ENCODE measurements around the gene TRIO. TPM values are rescaled to one million over a fixed set of nuclear protein-coding genes. Genes with fewer than 3 reads are reported as not detected.

Gene TRIO
- total and polyA plus RNA-seq, 10 of the 15 experiments (the other 5 are each of a cell fraction or from before 2014, with no cell fraction given) = 5.1 to 96.4 (median 44.6) TPM

DNA sequence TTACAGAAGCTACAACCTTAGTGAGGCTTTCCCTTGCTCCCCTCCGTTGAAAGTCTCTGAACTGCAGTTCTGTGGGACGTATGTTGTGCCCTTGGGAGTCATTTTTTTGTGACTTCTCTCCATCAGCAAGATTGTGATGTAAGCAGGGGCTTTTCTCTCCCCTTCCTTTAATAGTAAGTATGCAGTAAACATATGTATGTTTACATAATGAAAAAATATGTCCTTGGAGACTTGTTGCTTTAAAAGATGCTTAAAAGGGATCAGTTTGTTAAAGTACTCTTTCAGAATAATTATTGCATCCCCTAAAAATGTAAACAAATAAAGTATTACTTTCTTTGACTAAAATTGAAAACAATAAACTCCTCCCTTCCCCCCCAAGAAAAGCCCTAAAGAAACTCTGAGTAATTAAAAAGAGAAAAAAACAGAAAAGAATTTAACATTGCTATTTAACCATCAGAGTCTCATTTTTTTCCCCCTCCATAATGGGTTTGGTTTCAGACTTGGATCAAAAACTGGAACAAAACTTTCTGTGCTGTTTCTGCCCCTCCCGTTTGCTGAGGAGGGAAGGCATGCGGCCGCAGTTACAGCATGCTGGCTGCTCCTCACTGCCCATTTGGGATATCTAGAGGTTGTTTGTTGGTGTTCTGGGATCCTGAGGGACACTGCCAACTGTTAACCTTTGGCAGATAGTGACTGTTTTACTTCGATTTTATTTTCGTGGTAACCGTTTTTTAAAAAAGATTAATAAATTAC, 40.2 kb downstream of the TRIO start (continued):
- TF ChIP-seq, protein P1, sequence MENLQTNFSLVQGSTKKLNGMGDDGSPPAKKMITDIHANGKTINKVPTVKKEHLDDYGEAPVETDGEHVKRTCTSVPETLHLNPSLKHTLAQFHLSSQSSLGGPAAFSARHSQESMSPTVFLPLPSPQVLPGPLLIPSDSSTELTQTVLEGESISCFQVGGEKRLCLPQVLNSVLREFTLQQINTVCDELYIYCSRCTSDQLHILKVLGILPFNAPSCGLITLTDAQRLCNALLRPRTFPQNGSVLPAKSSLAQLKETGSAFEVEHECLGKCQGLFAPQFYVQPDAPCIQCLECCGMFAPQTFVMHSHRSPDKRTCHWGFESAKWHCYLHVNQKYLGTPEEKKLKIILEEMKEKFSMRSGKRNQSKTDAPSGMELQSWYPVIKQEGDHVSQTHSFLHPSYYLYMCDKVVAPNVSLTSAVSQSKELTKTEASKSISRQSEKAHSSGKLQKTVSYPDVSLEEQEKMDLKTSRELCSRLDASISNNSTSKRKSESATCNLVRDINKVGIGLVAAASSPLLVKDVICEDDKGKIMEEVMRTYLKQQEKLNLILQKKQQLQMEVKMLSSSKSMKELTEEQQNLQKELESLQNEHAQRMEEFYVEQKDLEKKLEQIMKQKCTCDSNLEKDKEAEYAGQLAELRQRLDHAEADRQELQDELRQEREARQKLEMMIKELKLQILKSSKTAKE (IDR thresholded peaks at IDR 0.05; ENCODE audit: low read depth, poor library complexity, severe bottlenecking) = no peak
- TF ChIP-seq ZBTB40 (IDR thresholded peaks at IDR 0.05; ENCODE audit: borderline replicate concordance) = no peak
- TF ChIP-seq RFX5 (IDR thresholded peaks at IDR 0.05; ENCODE audit: low read depth, low read length) = no peak
- no peak for TF ChIP-seq CHD1 (IDR thresholded peaks at IDR 0.05; ENCODE audit: low read depth, low read length)
